Activated naive CD4-positive, alpha-beta T cell treated with anti-CD3 and anti-CD28 coated beads, Interleukin-2, amount 50 U/mL, for 72 hours (primary cell): Measurements from ENCODE around the gene CLSTN2. TPM values are rescaled to one million over a fixed set of nuclear protein-coding genes. Genes with fewer than 3 reads are reported as not detected.

Experiments used
- ATAC-seq, 2 donors: fragments of 150-1000 bp; cut with Tn5 transposase; 2 replicates each; pipeline ENCODE4 v1.10.0; 2021; ENCODE audit warnings: mild to moderate bottlenecking in 2 of 2, moderate library complexity in 2 of 2
- DNase-seq, 2 donors: peaks; one replicate each; pipeline ENCODE4 v3.0.0; 2021 to 2022; ENCODE audit warnings: low spot score in 2 of 2
- H3K27ac Mint-ChIP-seq, 2 donors: one replicate each; pipeline ENCODE4 v1.8.0; 2022; ENCODE audit warnings: mild to moderate bottlenecking in 2 of 2, mixed read lengths in 2 of 2
- H3K36me3 Mint-ChIP-seq, 2 donors: one replicate each; pipeline ENCODE4 v1.8.0; 2022; ENCODE audit warnings: mixed read lengths in 2 of 2
- H3K9me3 Mint-ChIP-seq, 2 donors: one replicate each; pipeline ENCODE4 v1.8.0; 2022; ENCODE audit warnings: mixed read lengths in 2 of 2
- total RNA-seq, 2 donors: library from RNA; stranded (reverse); gene quantifications; one replicate each; pipeline ENCODE4 v1.2.3, GENCODE V29; 2022

CLSTN2 gene
- total RNA-seq, 2 donors from 2014 or later, result not detected

GRCh38 chr3:140438736-140439470, 503.9 kb downstream of the CLSTN2 start:
- DNase-seq (no peak), ATAC-seq (no peak)
- Mint-ChIP-seq H3K9me3 (no peaks in the 10 kb centered on the region), H3K36me3 (no peaks in the 10 kb centered on the region), H3K27ac (no peak overlapping the region)

- DNase-seq (no peak), ATAC-seq (no peak)
- Mint-ChIP-seq H3K9me3 (no peaks in the 10 kb centered on the region), H3K27ac (no peak overlapping the region), H3K36me3 (no peaks in the 10 kb centered on the region)
These were observed 504.5 kb downstream of the CLSTN2 start for GRCh38 chr3:140439527-140439926.

GRCh38 chr3:140440446-140440845, 505.5 kb downstream of the CLSTN2 start:
- Mint-ChIP-seq H3K36me3 (no peaks in the 10 kb centered on the region), H3K9me3 (no peaks in the 10 kb centered on the region), H3K27ac (no peak overlapping the region)
- ATAC-seq (no peak), DNase-seq (no peak)

- DNase-seq, result no peak
- no peaks in the 10 kb centered on the region for H3K36me3 Mint-ChIP-seq
- no peaks in the 10 kb centered on the region for H3K9me3 Mint-ChIP-seq
- peak in 1 of 2 donors; percentile 56 for ATAC-seq
- H3K27ac Mint-ChIP-seq, result no peak overlapping the region
These were observed 506.0 kb downstream of the CLSTN2 start for GRCh38 chr3:140441006-140441405.

GRCh38 chr3:140442621-140443020, 507.6 kb downstream of the CLSTN2 start:
- no peak for DNase-seq
- ATAC-seq, result no peak
- H3K27ac Mint-ChIP-seq, result no peak overlapping the region
- no peaks in the 10 kb centered on the region for H3K36me3 Mint-ChIP-seq
- no peaks in the 10 kb centered on the region for H3K9me3 Mint-ChIP-seq

GRCh38 chr3:140443073-140443472, 508.1 kb downstream of the CLSTN2 start:
- ATAC-seq (no peak), DNase-seq (no peak)
- H3K9me3 Mint-ChIP-seq, result no peaks in the 10 kb centered on the region
- H3K36me3 Mint-ChIP-seq, result no peaks in the 10 kb centered on the region
- H3K27ac Mint-ChIP-seq, result no peak overlapping the region

- no peaks in the 10 kb centered on the region for H3K36me3 Mint-ChIP-seq
- ATAC-seq (no peak), DNase-seq (no peak)
- H3K9me3 Mint-ChIP-seq, result no peaks in the 10 kb centered on the region
- no peak overlapping the region for H3K27ac Mint-ChIP-seq
These were observed 508.8 kb downstream of the CLSTN2 start for GRCh38 chr3:140443806-140444205.

- no peak for DNase-seq
- H3K9me3 Mint-ChIP-seq, result no peaks in the 10 kb centered on the region
- H3K27ac Mint-ChIP-seq, result no peak overlapping the region
- no peaks in the 10 kb centered on the region for H3K36me3 Mint-ChIP-seq
- ATAC-seq, result no peak
These were observed 511.7 kb downstream of the CLSTN2 start for GRCh38 chr3:140446734-140447133.

- Mint-ChIP-seq H3K36me3 (no peaks in the 10 kb centered on the region), H3K27ac (no peak overlapping the region), H3K9me3 (no peaks in the 10 kb centered on the region)
- DNase-seq (no peak), ATAC-seq (no peak)
These were observed 512.2 kb downstream of the CLSTN2 start for GRCh38 chr3:140447136-140447535.

GRCh38 chr3:140448001-140448400, 513.0 kb downstream of the CLSTN2 start:
- DNase-seq, result no peak
- no peaks in the 10 kb centered on the region for H3K36me3 Mint-ChIP-seq
- H3K27ac Mint-ChIP-seq, result no peak overlapping the region
- ATAC-seq, result no peak
- H3K9me3 Mint-ChIP-seq, result no peaks in the 10 kb centered on the region

- DNase-seq, result no peak
- Mint-ChIP-seq H3K36me3 (no peaks in the 10 kb centered on the region), H3K27ac (no peak overlapping the region), H3K9me3 (no peaks in the 10 kb centered on the region)
- no peak for ATAC-seq
These were observed 514.6 kb downstream of the CLSTN2 start for GRCh38 chr3:140449413-140450256.

- no peaks in the 10 kb centered on the region for H3K36me3 Mint-ChIP-seq
- ATAC-seq, result no peak
These were observed 518.8 kb downstream of the CLSTN2 start for GRCh38 chr3:140453750-140454149.

GRCh38 chr3:140455521-140456214, 520.7 kb downstream of the CLSTN2 start:
- H3K27ac Mint-ChIP-seq, result no peak overlapping the region
- DNase-seq, result no peak
- H3K36me3 Mint-ChIP-seq, result no peaks in the 10 kb centered on the region
- no peaks in the 10 kb centered on the region for H3K9me3 Mint-ChIP-seq
- no peak for ATAC-seq

More at GRCh38 chr3:140453750-140454149, 518.8 kb downstream of the CLSTN2 start:
- no peak overlapping the region for H3K27ac Mint-ChIP-seq
- no peaks in the 10 kb centered on the region for H3K9me3 Mint-ChIP-seq
- no peak for DNase-seq

- Mint-ChIP-seq H3K9me3 (no peaks in the 10 kb centered on the region), H3K36me3 (no peaks in the 10 kb centered on the region), H3K27ac (no peak overlapping the region)
- no peak for ATAC-seq
- DNase-seq, result no peak
These were observed 522.0 kb downstream of the CLSTN2 start for GRCh38 chr3:140456974-140457373.

- DNase-seq, result no peak
- Mint-ChIP-seq H3K9me3 (no peaks in the 10 kb centered on the region), H3K27ac (no peak overlapping the region), H3K36me3 (no peaks in the 10 kb centered on the region)
- no peak for ATAC-seq
These were observed 524.5 kb downstream of the CLSTN2 start for GRCh38 chr3:140459462-140459861.

GRCh38 chr3:140461250-140461649, 526.3 kb downstream of the CLSTN2 start:
- no peaks in the 10 kb centered on the region for H3K9me3 Mint-ChIP-seq
- H3K36me3 Mint-ChIP-seq, result no peaks in the 10 kb centered on the region
- no peak for DNase-seq
- ATAC-seq, result no peak
- H3K27ac Mint-ChIP-seq, result no peak overlapping the region

- Mint-ChIP-seq H3K9me3 (no peaks in the 10 kb centered on the region), H3K36me3 (no peaks in the 10 kb centered on the region), H3K27ac (no peak overlapping the region)
- DNase-seq (no peak), ATAC-seq (no peak)
These were observed 528.4 kb downstream of the CLSTN2 start for GRCh38 chr3:140463355-140463754.
